OCI-LY1 (cell line): ENCODE results near the gene EPB41.

Source experiments
- H2AFZ ChIP-seq: fragments of 200-600 bp; sonication (generic), shearing (Covaris generic); 2 replicates; pipeline ENCODE4 v1.6.0; 2014; ENCODE audit warnings: antibody characterized with exemption, mild to moderate bottlenecking, low read length
- H3F3A ChIP-seq: fragments of 200-600 bp; sonication (generic), shearing (Covaris generic); 2 replicates; pipeline ENCODE4 v1.6.0; 2014; ENCODE audit warnings: mild to moderate bottlenecking, antibody characterized with exemption, low read length, moderate library complexity; ENCODE audit not compliant: insufficient read depth
- H3K27ac ChIP-seq: fragments of 200-600 bp; sonication (generic); 2 replicates; pipeline ENCODE4 v1.5.1; 2014; ENCODE audit warnings: low read length, mixed run types, mild to moderate bottlenecking, low read depth; ENCODE audit not compliant: poor library complexity, severe bottlenecking
- H3K27me3 ChIP-seq: fragments of 200-600 bp; sonication (generic); 2 replicates; pipeline ENCODE4 v1.6.0; 2014; ENCODE audit warnings: antibody characterized with exemption, mild to moderate bottlenecking, low read length, moderate library complexity; ENCODE audit not compliant: insufficient read depth
- H3K36me3 ChIP-seq: fragments of 200-600 bp; sonication (generic); 2 replicates; pipeline ENCODE4 v1.6.1; 2014; ENCODE audit warnings: mild to moderate bottlenecking, antibody characterized with exemption, low read length, moderate library complexity, mixed read lengths; ENCODE audit not compliant: insufficient read depth
- H3K4me1 ChIP-seq: fragments of 200-600 bp; sonication (generic); 2 replicates; pipeline ENCODE4 v1.5.1; 2014; ENCODE audit warnings: mild to moderate bottlenecking, low read length, moderate library complexity; ENCODE audit not compliant: insufficient read depth, severe bottlenecking
- H3K4me2 ChIP-seq: fragments of 200-600 bp; sonication (generic), shearing (Covaris generic); 2 replicates; pipeline ENCODE4 v1.6.1; 2014; ENCODE audit warnings: low read length
- H3K4me3 ChIP-seq: fragments of 200-600 bp; sonication (generic); 2 replicates; pipeline ENCODE4 v1.5.1; 2014; ENCODE audit warnings: low read length, low read depth, mild to moderate bottlenecking, mixed read lengths; ENCODE audit not compliant: poor library complexity, severe bottlenecking
- H3K79me2 ChIP-seq: fragments of 200-600 bp; shearing (Covaris generic); 2 replicates; pipeline ENCODE4 v1.6.1; 2016; ENCODE audit warnings: mixed run types, low read length, mixed read lengths; ENCODE audit not compliant: insufficient read depth
- H3K9ac ChIP-seq: fragments of 200-600 bp; sonication (generic), shearing (Covaris generic); 2 replicates; pipeline ENCODE4 v1.6.1; 2014; ENCODE audit warnings: mild to moderate bottlenecking, low read length, mixed read lengths
- H3K9me2 ChIP-seq: fragments of 200-600 bp; sonication (generic), shearing (Covaris generic); 2 replicates; pipeline ENCODE4 v1.6.1; 2014; ENCODE audit warnings: low read depth, mild to moderate bottlenecking, low read length, mixed read lengths
- H3K9me3 ChIP-seq: fragments of 200-600 bp; shearing (Covaris generic); 2 replicates; pipeline ENCODE4 v1.6.1; 2014; ENCODE audit warnings: low read length, mixed read lengths
- H4K20me1 ChIP-seq: fragments of 200-600 bp; sonication (generic), shearing (Covaris generic); 2 replicates; pipeline ENCODE4 v1.6.0; 2016; ENCODE audit warnings: mild to moderate bottlenecking, low read length; ENCODE audit not compliant: insufficient read depth
- EZH2 ChIP-seq: fragments of 200-600 bp; sonication (generic), shearing (Covaris generic); IDR thresholded peaks from 2 replicates; pipeline ENCODE4 v1.8.0; 2017; ENCODE audit warnings: borderline replicate concordance, mixed run types, mild to moderate bottlenecking, antibody characterized with exemption, low read length, moderate library complexity, mixed read lengths
- TF ChIP-seq, protein P1 (sequence below): fragments of 200-600 bp; sonication (generic), shearing (Covaris generic); IDR thresholded peaks from 2 replicates; pipeline ENCODE4 v1.5.1; 2017; ENCODE audit warnings: mild to moderate bottlenecking, antibody characterized with exemption, low read length, moderate library complexity, mixed read lengths

EPB41 gene

DNA sequence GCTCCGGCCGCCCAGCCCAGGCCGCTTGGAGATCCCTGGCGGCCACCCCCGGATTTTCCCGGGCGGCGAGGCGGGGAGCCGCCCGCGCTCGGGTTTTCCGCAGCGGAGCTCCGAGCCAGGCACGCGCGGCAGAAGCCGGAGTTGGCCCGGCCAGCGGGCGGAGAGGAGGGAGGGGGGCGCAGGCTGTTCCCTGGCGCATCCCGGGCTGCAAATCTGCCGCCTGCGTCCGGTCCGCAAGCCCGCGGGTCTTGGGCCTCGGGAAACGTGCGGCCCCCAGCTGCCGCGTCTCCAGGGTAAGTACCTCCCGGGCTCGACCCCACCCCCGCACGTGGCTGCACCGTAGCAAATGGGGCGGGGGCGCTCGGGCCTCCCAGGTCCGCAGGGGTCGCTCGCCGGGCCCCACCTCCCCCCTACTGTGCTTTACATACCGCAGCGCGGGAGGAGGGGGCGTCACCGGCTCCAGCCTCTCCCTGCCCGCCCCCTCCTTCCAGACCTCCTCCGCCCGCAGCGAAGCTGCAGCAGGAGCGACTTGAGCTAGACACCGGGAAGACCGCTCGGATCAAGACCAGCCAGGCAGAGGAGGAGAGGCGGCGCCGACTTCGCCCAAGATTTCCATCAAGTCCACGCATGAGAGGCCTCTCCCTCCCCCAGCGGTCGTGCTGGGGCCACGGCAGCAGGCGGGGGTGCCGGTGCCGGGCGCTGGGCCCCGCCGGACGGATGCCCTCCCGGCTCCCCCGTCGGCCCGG, 207.7 kb downstream of the EPB41 start:
- peaks cover 17% of the 10 kb centered on the region; the same call in 1 of the 2 replicates for H3K36me3 ChIP-seq
- no peaks in the 10 kb centered on the region for H3K9me2 ChIP-seq
- peak overlapping the region; percentile 19 for H3K4me3 ChIP-seq
- no peaks in the 10 kb centered on the region for H3K79me2 ChIP-seq
- H4K20me1 ChIP-seq: no peaks in the 10 kb centered on the region
- H3K4me1 ChIP-seq: peaks cover 13% of the 10 kb centered on the region
- no peak overlapping the region for H2AFZ ChIP-seq
- peaks cover 7% of the 10 kb centered on the region for H3K27me3 ChIP-seq
- TF ChIP-seq EZH2: no peak
- TF ChIP-seq, protein P1, sequence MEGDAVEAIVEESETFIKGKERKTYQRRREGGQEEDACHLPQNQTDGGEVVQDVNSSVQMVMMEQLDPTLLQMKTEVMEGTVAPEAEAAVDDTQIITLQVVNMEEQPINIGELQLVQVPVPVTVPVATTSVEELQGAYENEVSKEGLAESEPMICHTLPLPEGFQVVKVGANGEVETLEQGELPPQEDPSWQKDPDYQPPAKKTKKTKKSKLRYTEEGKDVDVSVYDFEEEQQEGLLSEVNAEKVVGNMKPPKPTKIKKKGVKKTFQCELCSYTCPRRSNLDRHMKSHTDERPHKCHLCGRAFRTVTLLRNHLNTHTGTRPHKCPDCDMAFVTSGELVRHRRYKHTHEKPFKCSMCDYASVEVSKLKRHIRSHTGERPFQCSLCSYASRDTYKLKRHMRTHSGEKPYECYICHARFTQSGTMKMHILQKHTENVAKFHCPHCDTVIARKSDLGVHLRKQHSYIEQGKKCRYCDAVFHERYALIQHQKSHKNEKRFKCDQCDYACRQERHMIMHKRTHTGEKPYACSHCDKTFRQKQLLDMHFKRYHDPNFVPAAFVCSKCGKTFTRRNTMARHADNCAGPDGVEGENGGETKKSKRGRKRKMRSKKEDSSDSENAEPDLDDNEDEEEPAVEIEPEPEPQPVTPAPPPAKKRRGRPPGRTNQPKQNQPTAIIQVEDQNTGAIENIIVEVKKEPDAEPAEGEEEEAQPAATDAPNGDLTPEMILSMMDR: no peak
- H3K9me3 ChIP-seq: no peaks in the 10 kb centered on the region
- H3K4me2 ChIP-seq: peak overlapping the region; percentile 37; the same call in 1 of the 2 replicates
- H3K9ac ChIP-seq: no peak overlapping the region
- H3F3A ChIP-seq: no peaks in the 10 kb centered on the region
- H3K27ac ChIP-seq: no peak overlapping the region

DNA sequence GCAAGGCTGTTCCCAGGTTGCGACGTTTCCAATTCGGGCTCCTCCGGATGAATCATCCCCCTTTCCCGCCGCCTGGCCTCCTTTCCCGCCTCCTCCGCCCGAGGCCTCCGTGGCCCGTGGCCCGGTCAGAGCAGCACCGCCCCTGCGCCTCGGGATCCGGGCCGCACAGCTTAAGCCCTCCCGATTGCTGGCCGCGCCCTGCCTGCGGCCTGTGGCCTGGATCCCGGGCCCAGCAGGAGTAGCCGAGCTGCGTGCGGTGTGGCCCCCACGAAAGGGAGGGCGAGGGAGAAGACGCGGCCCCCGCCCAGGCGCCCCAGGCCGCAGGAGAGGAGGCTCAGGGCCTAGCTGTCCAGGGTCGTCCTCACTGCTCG, 208.3 kb downstream of the EPB41 start:
- H3K36me3 ChIP-seq: peaks cover 12% of the 10 kb centered on the region; the same call in 1 of the 2 replicates
- H3F3A ChIP-seq: no peaks in the 10 kb centered on the region
- H3K9me2 ChIP-seq: no peaks in the 10 kb centered on the region
- no peaks in the 10 kb centered on the region for H3K9me3 ChIP-seq
- no peaks in the 10 kb centered on the region for H4K20me1 ChIP-seq
- no peak overlapping the region for H2AFZ ChIP-seq
- peaks cover 7% of the 10 kb centered on the region for H3K27me3 ChIP-seq
- no peak for TF ChIP-seq EZH2
- TF ChIP-seq, protein P1: no peak
- no peak overlapping the region for H3K9ac ChIP-seq
- H3K27ac ChIP-seq: no peak overlapping the region
- no peaks in the 10 kb centered on the region for H3K79me2 ChIP-seq
- peaks cover 13% of the 10 kb centered on the region for H3K4me1 ChIP-seq
- H3K4me2 ChIP-seq: no peak overlapping the region; the same call in 1 of the 2 replicates
- no peak overlapping the region for H3K4me3 ChIP-seq

DNA sequence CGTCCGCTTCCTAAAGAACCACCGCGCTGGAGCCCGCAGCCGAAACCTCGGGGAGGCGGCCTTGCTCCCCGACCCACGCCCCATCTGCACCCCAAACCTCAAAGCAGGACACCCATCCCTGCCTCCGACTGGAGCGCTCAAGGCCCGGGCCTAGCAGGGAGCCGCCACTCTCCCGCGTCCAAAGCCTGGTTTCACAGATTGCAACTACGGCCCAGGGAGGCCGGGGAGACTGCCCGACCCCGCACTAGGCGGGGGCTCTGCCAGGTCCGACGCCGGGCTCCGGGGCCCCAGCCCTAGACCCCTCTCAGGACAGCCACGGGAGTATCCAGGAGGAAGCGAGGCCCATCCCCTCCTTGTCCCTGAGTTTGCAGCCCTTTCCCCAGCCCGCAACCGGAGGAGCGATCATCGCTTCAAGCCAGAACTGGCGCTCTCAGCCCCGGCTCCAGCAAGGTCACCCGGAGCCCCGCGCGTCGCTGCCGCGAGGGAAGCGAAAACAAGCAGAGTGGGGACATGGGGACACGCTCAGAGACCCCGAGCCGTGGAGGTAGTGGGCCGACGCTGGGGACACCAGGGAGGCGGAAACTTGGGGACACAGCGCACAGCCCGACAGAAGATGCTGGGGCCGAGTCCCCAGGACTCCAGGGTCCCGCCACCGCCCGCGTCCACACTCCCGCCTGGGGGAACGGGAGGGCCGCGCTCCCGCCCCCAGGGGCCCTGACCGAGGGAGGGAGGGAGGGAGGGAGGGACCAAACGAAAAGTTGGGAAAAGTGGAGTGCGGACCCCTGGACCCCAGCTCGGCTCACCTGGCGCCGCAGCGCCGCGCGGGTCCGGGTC, 208.9 kb downstream of the EPB41 start:
- H3K4me3 ChIP-seq: no peak overlapping the region
- no peaks in the 10 kb centered on the region for H3K9me2 ChIP-seq
- H4K20me1 ChIP-seq: no peaks in the 10 kb centered on the region
- no peaks in the 10 kb centered on the region for H3K79me2 ChIP-seq
- no peaks in the 10 kb centered on the region for H3K9me3 ChIP-seq
- H3K27ac ChIP-seq: no peak overlapping the region
- peaks cover 13% of the 10 kb centered on the region for H3K4me1 ChIP-seq
- no peaks in the 10 kb centered on the region for H3F3A ChIP-seq
- H3K36me3 ChIP-seq: peaks cover 9% of the 10 kb centered on the region; the same call in 1 of the 2 replicates
- peak overlapping the region; percentile 39; the same call in 1 of the 2 replicates for H3K4me2 ChIP-seq
- H3K27me3 ChIP-seq: peaks cover 7% of the 10 kb centered on the region
- TF ChIP-seq, protein P1: no peak
- TF ChIP-seq EZH2: no peak
- no peak overlapping the region for H3K9ac ChIP-seq
- no peak overlapping the region for H2AFZ ChIP-seq
